ENCODE results near the gene ITSN2.

Gene ITSN2

DNA sequence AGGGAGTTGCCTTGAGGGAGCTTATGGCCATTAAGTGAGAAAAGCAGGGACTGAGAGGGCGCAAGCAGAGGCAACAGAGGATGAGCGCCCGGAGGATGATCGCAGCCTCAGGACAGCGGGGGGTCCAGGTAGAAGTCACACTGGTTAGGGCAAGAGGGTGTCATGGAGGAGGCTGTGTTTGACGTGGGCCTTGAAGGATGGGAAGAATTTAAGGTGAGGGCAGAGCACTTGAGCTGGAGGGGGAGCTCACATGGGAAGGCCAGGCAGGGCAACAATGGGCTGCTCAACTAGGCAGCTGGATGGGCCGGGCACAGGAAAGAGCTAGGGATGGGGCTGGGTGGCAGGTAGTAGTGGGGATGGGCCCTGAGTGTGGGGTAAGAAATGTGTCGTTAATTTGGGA, 153.6 kb downstream of the ITSN2 start:
- TF ChIP-seq, protein P1, sequence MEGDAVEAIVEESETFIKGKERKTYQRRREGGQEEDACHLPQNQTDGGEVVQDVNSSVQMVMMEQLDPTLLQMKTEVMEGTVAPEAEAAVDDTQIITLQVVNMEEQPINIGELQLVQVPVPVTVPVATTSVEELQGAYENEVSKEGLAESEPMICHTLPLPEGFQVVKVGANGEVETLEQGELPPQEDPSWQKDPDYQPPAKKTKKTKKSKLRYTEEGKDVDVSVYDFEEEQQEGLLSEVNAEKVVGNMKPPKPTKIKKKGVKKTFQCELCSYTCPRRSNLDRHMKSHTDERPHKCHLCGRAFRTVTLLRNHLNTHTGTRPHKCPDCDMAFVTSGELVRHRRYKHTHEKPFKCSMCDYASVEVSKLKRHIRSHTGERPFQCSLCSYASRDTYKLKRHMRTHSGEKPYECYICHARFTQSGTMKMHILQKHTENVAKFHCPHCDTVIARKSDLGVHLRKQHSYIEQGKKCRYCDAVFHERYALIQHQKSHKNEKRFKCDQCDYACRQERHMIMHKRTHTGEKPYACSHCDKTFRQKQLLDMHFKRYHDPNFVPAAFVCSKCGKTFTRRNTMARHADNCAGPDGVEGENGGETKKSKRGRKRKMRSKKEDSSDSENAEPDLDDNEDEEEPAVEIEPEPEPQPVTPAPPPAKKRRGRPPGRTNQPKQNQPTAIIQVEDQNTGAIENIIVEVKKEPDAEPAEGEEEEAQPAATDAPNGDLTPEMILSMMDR (conservative IDR thresholded peaks at IDR 0.05; ENCODE audit: low read depth, low read length), result no peak
- no peaks in the 10 kb centered on the region for H3K36me3 ChIP-seq (ENCODE audit: insufficient read depth)
- no peak overlapping the region for H2AFZ ChIP-seq (ENCODE audit: low read depth)

DNA sequence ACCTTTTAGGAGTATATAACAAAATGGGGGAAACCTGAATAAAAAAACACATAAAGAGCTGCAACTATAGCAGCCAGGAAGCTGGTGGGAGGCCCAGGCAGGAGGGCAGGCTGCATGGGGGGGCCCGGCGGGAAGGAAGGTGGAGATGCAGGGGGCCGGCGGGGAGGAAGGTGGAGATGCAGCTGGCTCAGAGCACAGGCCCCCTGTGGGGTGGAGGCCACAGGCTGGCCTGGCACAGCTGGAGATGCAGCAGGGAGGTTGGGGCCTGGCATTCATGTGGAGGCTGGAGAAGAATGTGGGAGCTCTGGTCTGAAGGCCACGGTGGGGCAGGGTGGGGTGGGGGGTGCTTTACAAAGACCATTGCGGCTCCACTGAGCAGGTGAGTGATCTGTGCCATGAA, 154.1 kb downstream of the ITSN2 start:
- Histone ChIP-seq H3K27me3 (ENCODE audit: insufficient read depth, low read depth) (no peaks in the 10 kb centered on the region), H3K4me2 (no peak overlapping the region), H3K4me3 (IDR thresholded peaks at IDR 0.05; ENCODE audit: insufficient read depth, low read depth, low read length) (no peak overlapping the region), H3K36me3 (ENCODE audit: insufficient read depth) (no peaks in the 10 kb centered on the region), H3K9ac (no peak overlapping the region), H3K4me1 (ENCODE audit: low read depth, poor library complexity, severe bottlenecking) (no peaks in the 10 kb centered on the region), H4K20me1 (ENCODE audit: insufficient read depth) (no peaks in the 10 kb centered on the region), H3K27ac (no peak overlapping the region), H2AFZ (ENCODE audit: low read depth) (no peak overlapping the region), H3K79me2 (ENCODE audit: insufficient read depth, low read depth) (no peaks in the 10 kb centered on the region)
- TF ChIP-seq, protein P1 (conservative IDR thresholded peaks at IDR 0.05; ENCODE audit: low read depth, low read length), result no peak

More for the DNA sequence above, 153.6 kb downstream of the ITSN2 start:
- Histone ChIP-seq H3K4me1 (ENCODE audit: low read depth, poor library complexity, severe bottlenecking) (no peaks in the 10 kb centered on the region), H3K4me3 (IDR thresholded peaks at IDR 0.05; ENCODE audit: insufficient read depth, low read depth, low read length) (no peak overlapping the region), H3K4me2 (no peak overlapping the region), H4K20me1 (ENCODE audit: insufficient read depth) (no peaks in the 10 kb centered on the region), H3K79me2 (ENCODE audit: insufficient read depth, low read depth) (no peaks in the 10 kb centered on the region), H3K27me3 (ENCODE audit: insufficient read depth, low read depth) (no peaks in the 10 kb centered on the region), H3K9ac (no peak overlapping the region), H3K27ac (no peak overlapping the region)

DNA sequence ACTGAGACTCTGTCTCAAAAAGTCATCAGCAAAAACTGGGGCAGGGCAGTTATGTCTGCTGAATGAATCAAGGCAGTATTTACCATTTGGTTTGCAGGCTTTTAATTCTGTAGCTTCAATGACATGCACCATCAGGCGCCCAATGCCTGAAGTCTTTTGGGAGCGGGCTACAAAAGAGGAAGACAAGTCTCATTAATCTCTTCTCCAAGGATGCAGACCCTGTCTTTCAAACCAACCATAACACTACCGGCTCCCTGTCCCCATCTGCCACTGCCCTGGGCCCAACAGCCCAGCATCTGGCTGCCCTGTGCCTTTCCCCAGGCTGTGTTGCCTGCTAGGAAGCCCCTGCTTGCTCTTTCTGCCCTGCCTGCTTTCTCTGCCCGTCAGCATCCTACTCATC, 155.2 kb downstream of the ITSN2 start:
- H3K27ac ChIP-seq, result no peak overlapping the region
- no peaks in the 10 kb centered on the region for H3K4me1 ChIP-seq (ENCODE audit: low read depth, poor library complexity, severe bottlenecking)
- no peak overlapping the region for H3K4me2 ChIP-seq
- TF ChIP-seq, protein P1 (conservative IDR thresholded peaks at IDR 0.05; ENCODE audit: low read depth, low read length), result no peak
- no peak overlapping the region for H3K4me3 ChIP-seq (IDR thresholded peaks at IDR 0.05; ENCODE audit: insufficient read depth, low read depth, low read length)
- H3K36me3 ChIP-seq (ENCODE audit: insufficient read depth), result no peaks in the 10 kb centered on the region
- H2AFZ ChIP-seq (ENCODE audit: low read depth), result no peak overlapping the region
- H3K27me3 ChIP-seq (ENCODE audit: insufficient read depth, low read depth), result no peaks in the 10 kb centered on the region
- no peak overlapping the region for H3K9ac ChIP-seq
- H4K20me1 ChIP-seq (ENCODE audit: insufficient read depth), result no peaks in the 10 kb centered on the region
- no peaks in the 10 kb centered on the region for H3K79me2 ChIP-seq (ENCODE audit: insufficient read depth, low read depth)

DNA sequence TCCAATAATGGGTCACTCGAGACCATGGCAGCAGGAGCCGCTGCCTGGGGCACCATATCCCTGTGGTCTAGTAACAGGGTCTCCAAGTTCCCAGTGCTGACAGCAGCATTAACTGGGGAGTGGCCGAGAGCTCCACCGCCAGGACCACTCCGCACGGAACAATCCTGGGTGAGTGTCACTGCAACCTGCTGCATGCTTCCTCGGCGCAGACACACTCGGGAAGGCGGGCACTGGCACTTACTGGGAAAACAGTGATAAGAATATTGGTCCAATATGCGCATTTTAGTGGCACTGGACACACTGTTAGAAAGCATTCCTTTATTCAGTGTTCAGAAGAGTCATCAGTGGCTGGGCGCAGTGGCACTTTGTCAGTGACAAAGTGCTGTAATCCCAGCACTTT, 155.8 kb downstream of the ITSN2 start:
- Histone ChIP-seq H3K4me3 (IDR thresholded peaks at IDR 0.05; ENCODE audit: insufficient read depth, low read depth, low read length) (no peak overlapping the region), H2AFZ (ENCODE audit: low read depth) (no peak overlapping the region), H3K9ac (no peak overlapping the region), H4K20me1 (ENCODE audit: insufficient read depth) (no peaks in the 10 kb centered on the region), H3K27me3 (ENCODE audit: insufficient read depth, low read depth) (no peaks in the 10 kb centered on the region), H3K4me2 (no peak overlapping the region), H3K79me2 (ENCODE audit: insufficient read depth, low read depth) (no peaks in the 10 kb centered on the region), H3K27ac (no peak overlapping the region), H3K36me3 (ENCODE audit: insufficient read depth) (no peaks in the 10 kb centered on the region), H3K4me1 (ENCODE audit: low read depth, poor library complexity, severe bottlenecking) (no peaks in the 10 kb centered on the region)
- TF ChIP-seq, protein P1 (conservative IDR thresholded peaks at IDR 0.05; ENCODE audit: low read depth, low read length), result no peak

DNA sequence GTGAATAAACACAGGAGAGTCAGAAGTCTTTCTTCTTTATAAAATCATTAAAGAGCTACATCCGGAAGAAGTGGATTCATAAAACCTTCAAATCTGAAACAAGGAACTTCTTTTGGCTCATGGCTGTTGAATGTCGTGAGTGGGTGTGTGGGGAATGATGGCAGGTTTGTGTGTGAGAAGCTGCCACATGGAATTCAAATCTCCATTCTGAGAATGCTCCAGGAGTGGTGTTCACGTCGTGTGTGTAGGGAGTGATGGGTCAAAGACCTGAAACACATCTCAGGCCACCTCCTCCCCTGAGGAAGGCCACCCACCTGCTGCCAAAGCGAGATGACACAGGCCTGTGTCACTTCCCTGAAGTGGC, 156.6 kb downstream of the ITSN2 start:
- TF ChIP-seq, protein P1 (conservative IDR thresholded peaks at IDR 0.05; ENCODE audit: low read depth, low read length), result no peak
- H3K36me3 ChIP-seq (ENCODE audit: insufficient read depth), result no peaks in the 10 kb centered on the region
- no peaks in the 10 kb centered on the region for H3K27me3 ChIP-seq (ENCODE audit: insufficient read depth, low read depth)

More for the DNA sequence above, 156.6 kb downstream of the ITSN2 start:
- Histone ChIP-seq H3K4me1 (ENCODE audit: low read depth, poor library complexity, severe bottlenecking) (no peaks in the 10 kb centered on the region), H3K79me2 (ENCODE audit: insufficient read depth, low read depth) (no peaks in the 10 kb centered on the region), H4K20me1 (ENCODE audit: insufficient read depth) (no peaks in the 10 kb centered on the region), H3K27ac (no peak overlapping the region), H3K4me2 (no peak overlapping the region), H2AFZ (ENCODE audit: low read depth) (no peak overlapping the region), H3K9ac (no peak overlapping the region), H3K4me3 (IDR thresholded peaks at IDR 0.05; ENCODE audit: insufficient read depth, low read depth, low read length) (no peak overlapping the region)

Measured in KMS-11 (cell line).